HG03139 (cell line): Measurements from ENCODE around the gene TRIL.

Experiments used
- ATAC-seq: cut with Tn5 transposase; IDR thresholded peaks from one replicate; pipeline ENCODE4 v1.9.1; 2021; ENCODE audit not compliant: unreplicated experiment

The TRIL gene

DNA sequence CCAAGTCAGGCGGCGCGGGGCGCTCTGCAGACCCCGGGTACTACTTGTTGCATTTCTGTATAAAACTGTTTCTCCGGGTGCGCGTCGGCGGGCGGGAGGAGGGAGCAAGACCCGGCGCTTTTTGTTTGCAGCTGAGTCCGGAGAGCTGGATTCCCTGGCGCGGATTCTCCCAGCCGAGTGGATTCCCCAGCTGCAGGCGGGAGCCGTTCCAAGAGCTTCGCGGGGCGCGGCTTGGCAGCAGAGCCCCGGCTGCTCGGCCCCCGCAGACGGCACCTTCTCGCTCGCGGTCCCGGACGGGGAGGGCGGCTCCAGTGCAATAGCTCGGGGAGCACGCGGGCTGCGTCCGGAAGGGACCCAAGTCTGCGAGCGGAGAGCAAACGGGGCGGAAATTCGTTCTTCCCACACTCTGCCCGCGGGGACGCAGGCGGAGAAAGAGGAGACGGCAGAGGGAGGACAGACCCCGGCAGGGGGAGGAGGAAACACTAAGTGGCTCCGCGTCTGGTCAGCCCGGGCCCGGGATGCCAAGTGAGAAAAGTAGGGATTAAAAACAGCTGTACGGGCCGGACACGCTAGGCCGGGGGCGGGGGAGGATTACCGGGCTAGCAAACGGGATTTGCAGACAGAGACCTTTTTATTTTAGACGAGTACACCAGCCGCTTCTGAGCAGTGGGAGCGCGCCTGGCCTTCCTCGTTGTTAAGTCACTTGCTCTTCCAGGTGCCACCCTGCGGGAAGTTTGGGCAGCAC lies at the start of gene TRIL:
TRIL (minus strand) TSS at position 96 of the 745 bp plus-strand sequence. CDS start 284 bp downstream, outside the sequence.
- no peak for ATAC-seq

- no peak for ATAC-seq
These were observed 49.0 kb upstream of the TRIL start for GRCh38 chr7:29007127-29007526.

DNA sequence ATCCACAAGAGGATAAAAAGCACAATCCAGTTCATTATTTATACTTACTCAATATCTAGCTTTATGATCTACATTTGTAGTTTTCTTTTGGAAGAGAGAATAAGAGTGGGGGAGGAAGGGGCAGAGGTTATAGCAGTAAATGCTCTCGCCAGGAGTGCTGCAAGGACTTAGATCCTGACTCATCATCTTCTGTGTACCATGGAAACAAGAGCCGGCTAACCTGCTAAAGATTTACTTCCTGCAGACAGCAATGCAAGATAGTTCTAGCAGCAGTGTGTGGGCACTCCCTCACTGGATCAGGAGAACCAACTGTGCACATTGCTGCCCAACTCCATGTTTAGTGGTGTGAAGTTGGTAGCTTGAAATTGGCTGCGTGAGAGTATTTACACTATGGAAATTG lies 47.7 kb upstream of the TRIL start:
- ATAC-seq = no peak

GRCh38 chr7:29005406-29005805 lies 47.3 kb upstream of the TRIL start:
- no peak for ATAC-seq

DNA sequence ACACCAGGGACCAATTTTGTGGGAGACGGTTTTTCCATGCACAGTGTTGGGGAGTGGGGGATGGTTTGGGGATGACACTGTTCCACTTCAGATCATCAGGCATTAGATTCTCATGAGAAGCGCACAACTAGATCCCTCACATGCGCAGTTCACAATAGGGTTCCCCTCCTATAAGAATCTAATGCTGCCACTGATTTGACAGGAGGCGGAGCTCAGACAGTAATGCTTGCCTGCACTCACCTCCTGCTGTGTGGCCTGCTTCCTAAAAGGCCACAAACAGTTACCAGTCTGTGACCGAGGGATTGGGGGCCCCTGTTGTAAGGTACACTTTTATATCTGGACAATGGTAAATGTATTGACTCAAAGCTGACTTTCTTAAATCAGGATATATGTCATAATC lies 45.6 kb upstream of the TRIL start:
- ATAC-seq = no peak

GRCh38 chr7:29000717-29001076 lies 42.6 kb upstream of the TRIL start:
- ATAC-seq = no peak

- ATAC-seq = no peak
These were observed 42.0 kb upstream of the TRIL start for GRCh38 chr7:28999895-29000716.

DNA sequence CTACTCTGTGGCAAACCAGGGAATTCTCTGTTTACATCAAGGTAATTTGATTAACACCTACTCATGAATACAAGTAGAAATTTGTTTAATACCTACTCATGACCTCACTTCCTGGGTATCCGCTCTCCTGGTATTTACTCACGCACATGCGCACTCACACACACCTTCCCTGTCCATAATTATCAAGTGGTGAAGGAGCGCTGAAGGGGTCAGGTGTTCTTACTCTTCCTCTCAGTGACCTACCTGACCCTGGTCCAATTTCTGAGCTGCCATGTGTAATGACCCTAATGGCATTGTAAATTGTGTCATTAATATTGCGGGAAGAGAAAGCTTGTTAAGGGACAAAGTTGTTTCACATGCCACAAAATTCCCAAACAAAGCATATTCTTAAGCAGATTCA lies 41.3 kb upstream of the TRIL start:
- no peak for ATAC-seq

DNA sequence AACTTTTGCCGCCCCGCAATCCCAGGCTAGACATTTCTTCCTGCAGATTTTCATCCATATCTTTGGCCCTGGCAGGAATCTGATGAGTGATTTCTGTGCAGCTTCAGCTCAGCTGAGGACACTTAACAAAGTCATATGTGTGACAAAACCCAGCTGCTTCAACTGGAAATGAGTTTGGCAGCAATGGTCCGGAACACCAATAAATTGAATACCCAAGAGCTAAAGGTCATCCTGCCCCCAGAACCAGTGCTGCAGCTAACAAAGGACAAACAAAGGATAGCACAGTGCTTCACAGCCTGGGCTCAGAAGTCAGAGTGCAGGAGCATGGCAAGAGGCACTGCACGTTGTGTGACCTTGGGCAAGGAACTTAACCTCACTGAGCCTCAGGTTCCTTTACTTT lies 40.0 kb upstream of the TRIL start:
- no peak for ATAC-seq

DNA sequence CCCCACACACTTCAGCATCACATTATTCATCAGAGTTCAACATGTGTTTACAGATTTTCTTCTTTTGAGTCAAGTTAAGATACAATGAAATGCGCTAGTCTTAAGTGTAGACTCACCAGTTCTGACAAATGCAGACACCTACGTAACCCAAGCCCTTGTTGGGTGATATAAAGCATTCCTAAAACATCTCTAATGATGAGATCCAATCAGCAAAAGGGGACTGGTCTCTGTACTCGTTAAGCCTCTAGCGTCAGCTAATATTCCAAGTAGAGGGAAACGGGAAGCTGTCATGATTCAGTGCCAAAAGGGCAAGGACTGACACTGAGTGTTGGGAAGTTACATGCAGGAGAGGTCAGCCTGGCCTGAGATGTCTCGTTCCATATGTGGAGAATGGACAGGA lies 38.7 kb upstream of the TRIL start:
- no peak for ATAC-seq

DNA sequence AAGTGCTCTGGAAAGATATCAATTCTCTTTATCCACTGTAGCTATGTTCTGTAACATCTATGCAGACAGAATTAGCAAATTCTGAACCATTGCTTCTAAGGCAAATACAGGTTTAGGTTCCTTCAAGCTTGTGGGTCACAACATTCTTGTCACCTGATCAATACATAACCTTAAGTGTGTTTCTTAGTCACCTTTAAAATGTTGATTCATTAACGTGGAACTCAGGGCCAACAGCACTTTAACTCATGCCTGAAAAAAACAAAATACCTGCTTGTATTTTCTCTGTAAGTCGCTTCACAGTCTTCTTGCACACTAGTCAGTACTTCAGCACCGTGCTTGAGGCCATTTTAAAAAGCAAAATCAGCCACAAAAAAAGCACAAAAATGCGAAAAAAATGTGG lies 35.2 kb upstream of the TRIL start:
- ATAC-seq = no peak

- no peak for ATAC-seq
These were observed 34.7 kb upstream of the TRIL start for GRCh38 chr7:28992798-28993197.

DNA sequence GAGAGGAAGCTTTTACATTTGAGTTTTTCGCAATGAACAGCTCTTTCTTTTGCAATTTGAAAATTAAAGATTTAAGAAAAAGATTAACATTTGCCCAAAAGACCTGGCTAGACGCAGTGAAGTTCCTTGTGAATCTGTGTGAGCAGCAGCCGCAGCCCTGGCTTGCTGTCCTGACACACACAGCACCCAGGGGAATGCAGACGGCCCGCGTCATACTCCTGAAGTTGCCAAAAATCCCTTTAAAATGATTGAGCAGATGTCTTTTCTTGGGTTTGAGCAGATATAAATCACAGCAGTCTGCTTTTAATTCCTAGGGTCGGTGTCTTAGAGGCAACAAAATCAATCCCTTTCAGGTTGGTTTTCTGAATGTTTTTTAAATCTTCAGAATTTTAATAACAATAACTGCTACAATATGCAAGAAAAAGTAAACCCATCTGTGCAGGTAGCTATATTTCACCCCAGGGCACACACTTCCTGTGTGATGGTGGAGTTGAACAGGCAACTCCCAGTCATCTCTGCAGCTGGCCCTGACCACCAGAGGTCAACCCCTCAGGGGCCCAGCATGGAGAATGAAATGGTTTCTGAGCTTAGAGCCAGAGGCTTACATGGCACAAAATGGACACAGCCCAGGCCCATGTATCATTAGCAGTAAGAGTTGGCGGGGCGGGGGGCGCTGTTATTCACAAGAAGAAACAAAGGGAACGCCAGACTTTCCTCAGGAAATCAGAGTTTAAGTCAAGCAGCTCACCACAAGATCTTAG lies 32.2 kb upstream of the TRIL start:
- no peak for ATAC-seq

- no peak for ATAC-seq
These were observed 31.3 kb upstream of the TRIL start for GRCh38 chr7:28989211-28989980.

- ATAC-seq = no peak
These were observed 30.7 kb upstream of the TRIL start for GRCh38 chr7:28988810-28989209.

DNA sequence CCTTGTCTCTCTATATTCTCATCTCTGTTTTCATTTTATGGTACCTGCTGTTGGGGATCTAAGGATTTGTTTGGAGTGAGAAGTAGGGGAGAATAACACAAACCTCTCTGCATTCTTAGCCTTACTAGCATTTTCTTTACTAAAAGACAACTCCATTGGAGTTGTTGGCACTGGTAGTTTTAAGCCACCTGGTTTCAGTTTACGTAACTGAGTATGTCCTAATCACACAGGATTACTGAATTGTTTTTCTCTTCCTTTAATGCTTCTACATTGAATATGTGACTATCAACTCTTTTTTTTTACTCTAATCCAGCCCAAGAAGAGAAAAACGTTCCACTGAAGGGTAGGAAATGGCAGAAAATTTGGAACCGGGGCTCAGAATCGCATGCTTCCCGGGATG lies 30.0 kb upstream of the TRIL start:
- no peak for ATAC-seq

DNA sequence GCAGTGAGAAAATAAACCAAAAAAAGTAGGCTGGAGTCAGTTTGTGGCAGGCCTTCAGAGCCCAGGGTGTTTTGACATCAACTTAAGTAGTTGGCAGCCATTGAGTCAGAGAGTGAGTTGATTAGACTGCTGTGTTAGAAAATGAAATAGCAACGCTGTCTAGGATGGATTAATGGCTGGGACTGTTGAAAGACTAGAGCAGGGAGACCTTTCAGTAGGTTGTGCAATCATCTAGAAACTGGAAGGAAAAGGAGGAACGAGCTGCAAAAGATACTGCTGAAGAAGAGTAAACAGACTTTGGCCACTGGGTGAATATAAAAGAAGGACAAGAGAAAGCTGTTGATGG lies 28.6 kb upstream of the TRIL start:
- ATAC-seq = no peak

GRCh38 chr7:28986028-28986764 lies 28.1 kb upstream of the TRIL start:
- no peak for ATAC-seq

DNA sequence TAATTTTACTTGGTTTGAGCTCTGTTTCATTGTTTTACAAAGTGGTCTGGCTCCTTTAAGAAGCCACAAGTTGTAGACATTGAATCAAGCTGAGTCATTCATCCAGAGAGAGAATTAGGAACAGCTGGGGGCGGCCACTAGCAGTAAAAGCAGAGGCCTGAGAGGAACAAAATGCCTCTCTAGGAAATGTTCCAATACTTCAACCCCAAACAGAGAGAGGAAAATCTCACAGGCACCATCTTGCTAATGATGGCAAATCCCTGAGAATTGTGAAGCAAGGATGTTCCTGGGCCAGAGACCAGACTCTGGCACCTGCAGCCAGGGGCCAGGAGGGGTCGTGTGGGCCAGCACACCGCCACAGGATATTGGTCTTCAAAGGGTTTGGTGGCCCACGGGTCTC lies 26.5 kb upstream of the TRIL start:
- no peak for ATAC-seq

DNA sequence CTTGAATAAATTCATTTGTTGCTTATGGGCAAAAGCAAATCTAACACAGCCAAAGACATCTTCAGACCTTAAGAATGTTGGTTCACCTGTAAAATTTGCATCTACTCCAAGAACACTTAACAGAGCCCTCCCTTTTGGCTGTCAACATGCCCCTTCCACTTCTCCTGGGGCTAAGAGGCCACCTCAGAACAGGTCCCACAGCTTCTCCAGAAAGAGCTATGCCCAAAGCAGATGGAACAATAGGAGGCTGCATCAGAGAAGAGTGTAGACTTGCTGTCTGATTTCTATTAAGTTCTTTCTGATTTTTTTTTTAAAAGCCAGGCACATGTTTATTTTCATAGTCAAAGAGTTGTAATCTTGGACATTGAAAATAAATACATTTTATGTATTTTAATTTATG lies 26.1 kb upstream of the TRIL start:
- ATAC-seq = no peak
